Ovary (tissue), 9 donors: ENCODE measurements around the gene LACTB. TPM values are rescaled to one million over a fixed set of nuclear protein-coding genes. Genes with fewer than 3 reads are reported as not detected.

Experiments
- DNase-seq, 5 donors: peaks; one replicate each; pipeline ENCODE4 v3.0.0-alpha.2; 2019 to 2020
- H3K27ac ChIP-seq, 2 donors: fragments of 200-600 bp; one replicate each; pipeline versions ENCODE4 v1.5.1 to v1.8.0; 2019 to 2022
- H3K27me3 ChIP-seq: fragments of 200-600 bp; one replicate; pipeline ENCODE4 v1.8.0; 2022
- H3K36me3 ChIP-seq: fragments of 200-600 bp; sonication (generic); one replicate; pipeline ENCODE4 v1.5.1; 2019
- H3K4me1 ChIP-seq: one replicate; pipeline ENCODE4 v1.8.1; 2013; ENCODE audit warnings: mild to moderate bottlenecking, moderate library complexity; ENCODE audit not compliant: insufficient read depth
- H3K4me3 ChIP-seq: fragments of 200-600 bp; sonication (generic); one replicate; pipeline ENCODE4 v1.5.1; 2017
- H3K9me3 ChIP-seq, 2 donors: fragments of 200-600 bp in 1 of 2; sonication (generic) in 1 of 2; one replicate each; pipeline versions ENCODE4 v1.5.1 to v1.8.1; 2013 to 2019; ENCODE audit warnings: mild to moderate bottlenecking in 1 of 2, moderate library complexity in 1 of 2
- EP300 ChIP-seq: sonication (generic); formaldehyde crosslinking; IDR thresholded peaks from one replicate; pipeline ENCODE4 v1.6.1; 2017; ENCODE audit warnings: antibody characterized with exemption
- POLR2A ChIP-seq: fragments of 450-650 bp; IDR thresholded peaks from one replicate; pipeline ENCODE4 v1.6.1; 2017; ENCODE audit warnings: antibody characterized with exemption, mild to moderate bottlenecking, moderate library complexity
- whole genome bisulfite sequencing, 3 donors: extraction: QIAGEN DNeasy Blood & Tissue Kit in 1 of 3; methylation state at CpG; one replicate each; pipeline versions ENCODE4 v1.1.5 to v1.1.7; 2013 to 2017; 5-methylcytosine and 5-hydroxymethylcytosine counted together
- intact Hi-C, 4 donors: fragments of 100-400 bp; cut with DNase I; formaldehyde crosslinking; loops; one replicate each; pipeline versions ENCODE4 v1.11.0 to v1.15.1; 2022 to 2023
- polyA plus RNA-seq, 2 donors: library from polyadenylated mRNA; stranded (reverse); fragments of 200-250 nt in 1 of 2; fragments of 350-450 nt in 1 of 2; fragmentation: Illumina TruSeq in 1 of 2; extraction: RNeasy Lipid Tissue Mini Kit (QIAGEN cat#74804) in 1 of 2; gene quantifications; one replicate each; pipeline ENCODE4 v1.2.3, GENCODE V29; 2013 to 2014
- total RNA-seq, 7 donors: library from RNA; depleted of rRNA in 2 of 7; stranded (reverse); fragments of >200 nt in 2 of 7; fragmentation: NEBNext Ultra II Directional in 3 of 7; extraction: Animal tissue kit (Norgen Biotek cat#: 25700) in 3 of 7; gene quantifications; one replicate each; pipeline versions ENCODE4 v1.1.0 to v1.2.4, GENCODE V29; 2016 to 2023
- TF ChIP-seq, protein P1 (sequence below), 3 donors: fragments of 450-650 bp in 2 of 3; fragments of 200-600 bp in 1 of 3; IDR thresholded peaks; one replicate each; pipeline versions ENCODE4 v1.5.1 to v1.8.0; 2016 to 2022; ENCODE audit warnings: antibody characterized with exemption in 3 of 3, mild to moderate bottlenecking in 1 of 3
- donor health status: DM: no; HTN: no; CAD: no; lungs with moderate emphysema.
- donor health status: DM: no; HTN: no; CAD: no.
- donor health status: Bipolar disorder and iron deficiency.
- donor health status: DM: yes; HTN: yes; CAD: no.
- donor health status: DM: no; HTN: no; CAD: no.
- donor health status: DM: yes; HTN: yes; CAD: no.

LACTB gene
- total and polyA plus RNA-seq, 9 donors, result 7.5 to 27.9 (median 10.4) TPM

DNA sequence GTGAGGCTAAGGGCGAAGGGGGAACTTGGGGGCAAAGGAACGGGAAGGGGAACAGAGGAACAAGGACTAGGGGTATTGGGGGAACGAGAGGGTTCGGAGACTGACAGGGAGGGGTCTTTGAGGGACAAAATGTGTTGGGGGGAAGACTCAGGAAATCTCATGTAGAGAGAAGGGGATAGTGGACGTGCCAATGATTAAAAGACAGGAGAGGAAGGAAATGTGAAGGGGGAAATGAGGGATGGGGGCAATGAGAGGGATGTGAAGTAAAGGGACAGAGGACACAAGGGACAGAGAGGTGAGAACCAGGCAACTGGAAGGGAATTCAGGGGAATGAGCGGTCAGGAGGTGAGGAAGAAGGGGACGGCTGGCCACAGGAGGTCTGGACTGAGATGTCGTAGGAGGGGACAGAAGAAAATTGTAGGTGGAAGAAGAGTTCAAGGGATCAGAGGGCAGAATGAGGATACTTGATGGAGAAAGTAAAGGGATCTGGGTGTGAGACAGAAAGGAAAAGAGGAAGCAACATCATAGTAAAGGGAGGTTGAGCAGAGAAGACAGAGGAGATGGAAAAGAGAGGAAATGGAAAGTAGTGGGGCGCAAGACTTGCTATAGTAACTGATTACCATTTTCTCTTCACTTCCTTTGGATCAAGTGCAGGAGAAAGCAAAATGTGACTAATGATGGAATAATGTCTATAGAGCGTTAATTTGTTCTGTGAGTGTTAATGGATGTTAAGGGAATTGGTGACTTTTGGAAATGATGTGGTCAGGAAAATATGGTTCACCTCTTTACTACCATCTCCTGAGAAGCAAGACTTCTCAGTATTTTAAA, 68.5 kb downstream of the LACTB start:
- WGBS, 3 donors, result 2 to 5% (median 4%) methylated on average over 10 of the region's 10 CpGs
- Histone ChIP-seq H3K9me3 (no peaks in the 10 kb centered on the region), H3K27ac (peak overlapping the region in 1 of 2 donors; percentile 58), H3K4me3 (peak overlapping the region; percentile 91), H3K4me1 (peaks cover 8% of the 10 kb centered on the region), H3K36me3 (no peaks in the 10 kb centered on the region), H3K27me3 (no peaks in the 10 kb centered on the region)
- TF ChIP-seq POLR2A (no peak), EP300 (no peak)
- TF ChIP-seq, protein P1, sequence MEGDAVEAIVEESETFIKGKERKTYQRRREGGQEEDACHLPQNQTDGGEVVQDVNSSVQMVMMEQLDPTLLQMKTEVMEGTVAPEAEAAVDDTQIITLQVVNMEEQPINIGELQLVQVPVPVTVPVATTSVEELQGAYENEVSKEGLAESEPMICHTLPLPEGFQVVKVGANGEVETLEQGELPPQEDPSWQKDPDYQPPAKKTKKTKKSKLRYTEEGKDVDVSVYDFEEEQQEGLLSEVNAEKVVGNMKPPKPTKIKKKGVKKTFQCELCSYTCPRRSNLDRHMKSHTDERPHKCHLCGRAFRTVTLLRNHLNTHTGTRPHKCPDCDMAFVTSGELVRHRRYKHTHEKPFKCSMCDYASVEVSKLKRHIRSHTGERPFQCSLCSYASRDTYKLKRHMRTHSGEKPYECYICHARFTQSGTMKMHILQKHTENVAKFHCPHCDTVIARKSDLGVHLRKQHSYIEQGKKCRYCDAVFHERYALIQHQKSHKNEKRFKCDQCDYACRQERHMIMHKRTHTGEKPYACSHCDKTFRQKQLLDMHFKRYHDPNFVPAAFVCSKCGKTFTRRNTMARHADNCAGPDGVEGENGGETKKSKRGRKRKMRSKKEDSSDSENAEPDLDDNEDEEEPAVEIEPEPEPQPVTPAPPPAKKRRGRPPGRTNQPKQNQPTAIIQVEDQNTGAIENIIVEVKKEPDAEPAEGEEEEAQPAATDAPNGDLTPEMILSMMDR (IDR thresholded peaks at IDR 0.05), result no peak
- intact Hi-C loops, result loop anchor here in 1 of 4 donors (10.0 kb wide), 1 partner anchor 85 kb away; the partner anchor contains the start of gene APH1B
- DNase-seq, result no peak

DNA sequence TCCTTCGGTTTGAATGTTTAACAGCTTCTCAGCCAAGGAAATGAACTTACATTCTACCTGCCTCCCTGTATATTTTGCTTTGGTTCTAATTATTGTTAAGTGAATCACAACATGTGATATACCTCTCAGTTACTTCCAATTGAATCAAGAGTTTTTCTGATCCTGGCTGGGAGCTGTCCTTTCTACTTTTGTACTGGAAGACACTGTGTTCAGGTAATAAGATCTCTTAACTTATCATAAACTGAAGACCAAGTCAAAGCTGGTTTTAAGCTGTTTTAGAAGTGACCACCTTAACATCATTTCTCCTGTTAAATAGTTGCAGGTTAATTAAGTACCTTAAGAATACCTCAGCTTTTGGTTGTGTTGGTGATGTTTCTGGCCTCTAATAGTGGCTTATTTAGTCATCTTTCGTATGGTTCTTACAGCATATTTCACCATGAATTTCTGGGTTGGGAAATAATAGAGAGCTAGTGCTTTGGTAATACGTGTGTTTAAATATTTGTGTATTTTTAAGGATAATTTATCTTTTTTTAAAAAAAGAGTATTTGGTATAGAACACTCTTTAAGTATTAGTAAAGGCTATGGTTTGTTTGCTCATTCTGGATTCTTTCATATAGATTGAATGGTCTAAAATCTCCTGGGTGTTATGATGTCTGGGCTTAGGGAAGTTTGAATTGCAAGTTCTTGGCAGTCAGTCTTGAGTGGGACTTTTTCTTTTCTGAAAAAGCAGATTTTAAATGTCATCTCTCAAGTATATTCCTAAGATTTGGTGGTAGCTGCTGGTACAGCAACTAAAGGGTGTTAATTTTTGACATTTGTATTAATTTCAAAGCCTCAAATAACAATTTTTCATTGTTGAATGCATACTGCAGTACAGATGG, 69.3 kb downstream of the LACTB start:
- 20 to 34% (median 32%) methylated on average over 3 of the region's 3 CpGs for WGBS, 3 donors
- DNase-seq, result no peak
- intact Hi-C loops, result no loop called here
- H3K4me3 ChIP-seq, result peak overlapping the region; percentile 91
- H3K9me3 ChIP-seq, result no peaks in the 10 kb centered on the region
- H3K4me1 ChIP-seq, result peaks cover 12% of the 10 kb centered on the region
- no peaks in the 10 kb centered on the region for H3K36me3 ChIP-seq
- H3K27ac ChIP-seq, result peak overlapping the region in 1 of 2 donors; percentile 58
- H3K27me3 ChIP-seq, result no peaks in the 10 kb centered on the region
- TF ChIP-seq, protein P1 (IDR thresholded peaks at IDR 0.05), result no peak
- no peak for TF ChIP-seq POLR2A
- TF ChIP-seq EP300, result no peak

Other genes starting within 250 kb of the LACTB start
- 100 to 1,000 TPM; 204 to 695 (median 319) TPM for gene TPM1, start 79.1 kb upstream of the LACTB start, total RNA-seq
- gene TPM1, start 79.1 kb upstream of the LACTB start, polyA plus RNA-seq, result 100 to 1,000 TPM; 332 to 676 TPM
- 100 to 1,000 TPM in 2 of 7 donors, 10 to 100 TPM in 5; 85.5 to 129 (median 95.0) TPM for gene RPS27L, start 35.6 kb downstream of the LACTB start, total RNA-seq
- gene RPS27L, start 35.6 kb downstream of the LACTB start, polyA plus RNA-seq, result 100 to 1,000 TPM in 1 of 2 donors, 10 to 100 TPM in 1; 92.0 to 121 TPM
- 10 to 100 TPM; 23.1 to 58.0 (median 48.5) TPM for gene RAB8B, start 67.7 kb downstream of the LACTB start, total RNA-seq
- 10 to 100 TPM; 18.5 to 40.0 TPM for gene RAB8B, start 67.7 kb downstream of the LACTB start, polyA plus RNA-seq
- 10 to 100 TPM; 13.2 to 25.2 (median 22.6) TPM for gene APH1B, start 155.7 kb downstream of the LACTB start, total RNA-seq
- gene APH1B, start 155.7 kb downstream of the LACTB start, polyA plus RNA-seq, result 10 to 100 TPM in 1 of 2 donors, 1 to 10 TPM in 1; 9.1 to 20.0 TPM